H7 (cell line): ENCODE results near the gene CC2D2B. TPM values are rescaled to one million over a fixed set of nuclear protein-coding genes. Genes with fewer than 3 reads are reported as not detected.
A peak's percentile ranks its signal among the peaks of the same experiment; 100 is the strongest.
"Not testable (repeated sequence)": the region's sequence is repeated elsewhere in the genome, so short reads cannot be mapped to it uniquely, and the experiment has no call there.

ENCODE experiments used
- DNase-seq: peaks from one replicate; pipeline ENCODE4 v3.0.0; 2012
- H3K27me3 ChIP-seq: 2 replicates; pipeline ENCODE4 v1.6.0; 2011; ENCODE audit warnings: mild to moderate bottlenecking, low read length; ENCODE audit not compliant: control insufficient read depth, insufficient read depth
- H3K36me3 ChIP-seq: replicated peaks from 2 replicates; pipeline ENCODE4 v1.5.1; 2011; ENCODE audit warnings: low read length; ENCODE audit not compliant: control insufficient read depth, insufficient read depth
- H3K4me3 ChIP-seq: 2 replicates; pipeline ENCODE4 v1.5.1; 2011; ENCODE audit warnings: low read depth, mild to moderate bottlenecking, control low read depth, low read length, moderate library complexity; ENCODE audit not compliant: insufficient read depth
- total RNA-seq: library from RNA; depleted of rRNA; stranded (reverse); fragments of >200 nt; shearing (Covaris generic); gene quantifications from 2 replicates; pipeline ENCODE4 v1.2.3, GENCODE V29; 2014; rRNA removed

CC2D2B gene, protein sequence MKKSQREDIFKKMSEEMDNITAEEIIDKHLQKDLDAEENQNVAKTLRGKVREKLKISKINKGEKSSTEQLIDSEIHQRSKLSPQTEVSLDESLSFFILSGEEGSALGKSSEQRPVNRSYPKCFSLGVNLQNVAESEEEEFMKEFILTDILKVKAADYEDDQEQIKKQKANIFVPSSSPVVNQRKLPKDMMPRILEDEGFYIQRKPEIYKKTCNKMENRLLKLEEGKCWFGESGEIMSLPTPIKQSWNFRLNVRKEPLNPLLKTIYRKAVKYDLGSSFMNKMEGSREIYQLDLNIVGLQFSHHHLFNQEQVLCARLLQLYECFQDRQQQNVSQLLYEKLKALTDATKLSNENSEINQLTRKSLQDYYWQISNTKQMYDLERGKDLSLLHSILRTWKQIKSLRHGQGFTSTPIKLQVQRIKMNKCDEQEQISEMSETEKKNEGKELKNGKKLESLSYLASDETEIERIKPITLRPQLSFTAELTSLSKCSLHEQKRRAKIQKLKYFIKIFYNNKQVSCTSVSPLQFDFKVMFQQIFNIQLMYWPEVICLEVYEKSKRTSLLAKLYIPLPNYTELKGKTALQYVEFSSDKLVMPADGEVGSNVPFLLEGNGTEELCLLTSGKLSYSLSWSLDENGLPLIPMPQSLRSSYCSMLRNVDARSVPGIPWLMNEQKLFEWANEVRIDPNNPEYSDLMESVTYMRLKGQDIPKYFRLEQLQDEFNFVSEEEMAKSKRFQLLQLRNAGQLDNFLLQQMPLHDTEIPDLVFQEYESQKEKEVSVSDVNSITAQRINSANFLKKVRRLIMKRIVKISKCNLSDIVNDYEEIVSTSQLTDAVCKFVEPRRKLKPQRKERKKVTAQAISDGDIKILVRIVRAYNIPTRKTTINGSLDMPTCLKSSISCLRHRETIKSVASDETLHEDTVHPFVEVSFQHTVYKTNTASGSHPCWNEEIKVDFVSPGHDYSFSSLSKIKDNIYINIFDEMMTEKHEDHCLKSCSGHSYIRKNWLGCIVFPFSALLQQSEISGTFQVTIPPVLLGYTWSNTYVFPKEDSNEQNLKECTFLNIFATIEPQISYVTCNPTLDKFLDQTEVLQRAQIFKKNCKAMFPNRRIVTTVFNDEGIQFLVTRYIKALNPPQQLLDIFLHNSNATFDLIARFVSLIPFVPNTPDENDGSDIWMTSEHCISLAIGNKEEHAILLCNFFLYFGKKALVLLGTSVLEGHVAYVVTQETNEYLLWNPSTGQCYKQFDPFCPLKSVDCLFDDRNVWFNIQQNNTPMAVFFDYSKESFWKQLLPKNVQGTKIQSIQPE (N-terminal part only)
- 0.07 and 0.35 TPM in 2 replicates for total RNA-seq

GRCh38 chr10:95907456-95908253 is at the start of gene CC2D2B:
Gene CC2D2B, plus strand, starts transcription at chr10:95907975. Its CDS starts 3,349 bp downstream, at chr10:95911324.
- no peaks in the 10 kb centered on the region for H3K27me3 ChIP-seq
- H3K4me3 ChIP-seq, result peak within 1 kb of the TSS; percentile 75
- DNase-seq, result peak; percentile 95
- H3K36me3 ChIP-seq, result peaks cover under 1% of the 10 kb centered on the region

- no peak for DNase-seq
- H3K27me3 ChIP-seq, result no peaks in the 10 kb centered on the region
Observed at GRCh38 chr10:95860166-95860940, 47.4 kb upstream of the CC2D2B start.

GRCh38 chr10:95861386-95861785 is 46.4 kb upstream of the CC2D2B start:
- Histone ChIP-seq H3K27me3 (no peaks in the 10 kb centered on the region), H3K4me3 (no peak overlapping the region), H3K36me3 (no peaks in the 10 kb centered on the region; the same call in 1 of the 2 replicates)
- no peak for DNase-seq

More at GRCh38 chr10:95860166-95860940, 47.4 kb upstream of the CC2D2B start:
- no peaks in the 10 kb centered on the region; the same call in 1 of the 2 replicates for H3K36me3 ChIP-seq
- H3K4me3 ChIP-seq, result no peak overlapping the region

DNA sequence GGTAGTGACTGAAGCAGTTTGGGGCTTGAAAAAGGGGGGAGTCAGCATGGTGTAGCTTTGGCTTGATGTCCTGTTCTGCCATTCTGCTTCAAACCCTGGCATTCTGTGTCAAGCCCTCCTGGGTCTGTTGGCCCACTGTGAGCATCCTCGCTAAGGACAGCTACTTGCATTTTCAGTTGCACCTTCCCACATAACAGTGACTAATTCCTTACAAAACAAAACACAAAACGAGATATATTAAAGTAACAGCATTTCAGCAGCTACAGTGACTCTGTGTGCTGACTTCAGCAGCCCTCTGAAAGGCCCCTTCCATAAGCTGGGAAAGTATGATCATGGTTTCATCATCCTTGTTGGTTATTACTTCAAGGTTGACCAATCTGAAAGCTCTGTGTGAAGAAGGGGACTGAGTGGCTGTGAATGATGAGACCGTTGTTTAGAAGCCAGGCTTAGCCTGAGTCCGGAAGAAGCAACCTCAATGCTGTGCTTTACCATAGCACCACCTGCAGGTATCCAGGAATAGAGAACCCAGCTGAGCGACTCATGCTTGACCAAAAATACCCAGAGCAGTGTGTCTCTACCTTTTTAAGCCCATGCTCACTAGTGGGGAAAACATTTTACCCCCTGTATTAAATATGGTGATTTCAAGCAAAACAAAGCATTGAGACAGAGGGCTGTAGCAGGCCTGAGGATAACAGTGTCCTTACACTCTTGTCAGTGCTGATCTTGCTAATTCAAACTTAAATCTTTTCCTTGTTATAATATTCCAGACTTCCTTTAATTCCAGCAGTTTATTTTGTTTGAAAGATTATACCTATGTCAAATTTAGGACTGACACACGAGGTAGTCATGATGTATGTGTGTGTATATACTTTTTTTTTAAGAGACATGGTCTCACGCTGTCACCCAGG is 42.6 kb upstream of the CC2D2B start:
- no peaks in the 10 kb centered on the region for H3K27me3 ChIP-seq
- peak; percentile 66 for DNase-seq
- H3K36me3 ChIP-seq, result no peaks in the 10 kb centered on the region; the same call in 1 of the 2 replicates
- no peak overlapping the region for H3K4me3 ChIP-seq

DNA sequence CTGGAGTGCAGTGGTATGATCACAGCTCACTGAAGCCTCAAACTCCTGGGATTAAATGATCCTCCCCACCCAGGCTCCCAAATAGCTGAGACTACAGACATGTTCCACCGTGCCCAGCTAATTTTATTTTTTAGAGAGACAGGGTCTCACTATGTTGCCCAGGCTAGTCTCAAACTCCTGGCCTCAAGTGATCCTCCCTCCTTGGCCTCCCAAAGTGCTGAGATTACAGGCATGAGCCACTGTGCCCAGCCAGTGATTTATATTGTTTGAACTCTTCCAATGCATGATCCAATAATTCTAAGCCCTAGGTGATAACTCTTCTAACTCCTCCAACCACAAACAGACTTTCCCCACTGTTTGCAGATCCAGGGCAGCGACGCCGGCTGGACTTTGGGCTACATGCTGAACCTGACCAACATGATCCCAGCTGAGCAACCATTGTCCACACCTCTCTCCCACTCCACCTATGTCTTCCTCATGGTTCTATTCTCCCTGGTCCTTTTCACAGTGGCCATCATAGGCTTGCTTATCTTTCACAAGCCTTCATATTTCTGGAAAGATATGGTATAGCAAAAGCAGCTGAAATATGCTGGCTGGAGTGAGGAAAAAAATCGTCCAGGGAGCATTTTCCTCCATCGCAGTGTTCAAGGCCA is 41.8 kb upstream of the CC2D2B start:
- Histone ChIP-seq H3K4me3 (no peak overlapping the region), H3K27me3 (no peaks in the 10 kb centered on the region), H3K36me3 (no peaks in the 10 kb centered on the region; the same call in 1 of the 2 replicates)
- no peak for DNase-seq

DNA sequence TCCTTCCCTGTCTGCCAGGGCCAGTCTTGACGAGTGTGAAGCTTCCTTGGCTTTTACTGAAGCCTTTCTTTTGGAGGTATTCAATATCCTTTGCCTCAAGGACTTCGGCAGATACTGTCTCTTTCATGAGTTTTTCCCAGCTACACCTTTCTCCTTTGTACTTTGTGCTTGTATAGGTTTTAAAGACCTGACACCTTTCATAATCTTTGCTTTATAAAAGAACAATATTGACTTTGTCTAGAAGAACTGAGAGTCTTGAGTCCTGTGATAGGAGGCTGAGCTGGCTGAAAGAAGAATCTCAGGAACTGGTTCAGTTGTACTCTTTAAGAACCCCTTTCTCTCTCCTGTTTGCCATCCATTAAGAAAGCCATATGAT is 41.3 kb upstream of the CC2D2B start:
- H3K36me3 ChIP-seq, result no peaks in the 10 kb centered on the region; the same call in 1 of the 2 replicates
- H3K27me3 ChIP-seq, result no peaks in the 10 kb centered on the region
- no peak for DNase-seq
- H3K4me3 ChIP-seq, result no peak overlapping the region

GRCh38 chr10:95867866-95868265 is 39.9 kb upstream of the CC2D2B start:
- Histone ChIP-seq H3K27me3 (no peaks in the 10 kb centered on the region), H3K36me3 (no peaks in the 10 kb centered on the region; the same call in 1 of the 2 replicates), H3K4me3 (no peak overlapping the region)

DNA sequence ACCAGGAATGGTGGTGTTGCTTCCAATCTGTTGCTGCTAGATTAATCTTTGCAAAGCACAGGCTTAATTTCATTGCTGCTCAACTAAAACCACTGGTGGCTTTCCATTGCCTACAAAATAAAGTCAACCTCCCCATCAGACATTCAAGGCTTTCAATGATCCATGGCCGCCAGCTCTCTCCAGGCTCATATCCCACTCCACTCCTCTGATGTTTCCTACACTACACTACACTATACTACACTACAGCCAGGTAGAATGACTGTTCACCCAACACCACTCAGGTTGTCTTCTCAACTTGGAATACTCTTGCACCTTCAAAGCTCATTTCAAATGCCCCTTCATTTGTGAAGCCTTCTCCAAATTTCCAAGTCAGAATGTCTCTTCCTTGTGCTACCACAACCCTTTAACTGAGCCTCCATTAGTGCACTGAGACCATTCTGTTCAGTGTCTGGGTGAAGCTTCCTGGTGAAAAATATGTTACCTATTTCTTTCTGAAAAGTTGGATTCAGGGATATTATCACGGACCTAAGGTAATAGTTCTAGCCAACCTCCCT is 35.5 kb upstream of the CC2D2B start:
- no peaks in the 10 kb centered on the region; the same call in none of the 2 replicates for H3K36me3 ChIP-seq
- no peaks in the 10 kb centered on the region for H3K27me3 ChIP-seq
- DNase-seq, result no peak
- no peak overlapping the region for H3K4me3 ChIP-seq

More at GRCh38 chr10:95867866-95868265, 39.9 kb upstream of the CC2D2B start:
- no peak for DNase-seq

DNA sequence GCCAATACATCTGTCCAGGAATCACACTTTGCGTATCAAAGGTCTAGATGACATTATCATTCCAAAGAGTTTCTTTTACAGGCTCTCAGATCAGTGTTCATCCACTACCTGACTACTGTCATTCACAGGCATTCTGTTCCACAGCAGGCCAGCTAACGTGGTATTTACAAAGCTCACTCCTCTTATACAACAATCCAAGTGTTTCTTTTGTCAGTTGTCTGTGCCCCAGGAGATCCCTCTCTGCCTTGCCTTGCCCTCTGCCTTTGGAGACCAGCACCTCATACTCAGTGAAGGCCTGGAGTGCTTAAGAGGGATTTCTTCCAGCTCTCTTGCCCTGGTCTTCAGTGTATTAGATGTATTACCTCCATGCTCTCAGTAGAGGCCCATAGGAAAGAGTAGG is 34.6 kb upstream of the CC2D2B start:
- H3K27me3 ChIP-seq, result no peaks in the 10 kb centered on the region
- H3K4me3 ChIP-seq, result no peak overlapping the region
- H3K36me3 ChIP-seq, result no peaks in the 10 kb centered on the region; the same call in none of the 2 replicates
- DNase-seq, result no peak

- H3K4me3 ChIP-seq, result no peak overlapping the region
- no peaks in the 10 kb centered on the region; the same call in none of the 2 replicates for H3K36me3 ChIP-seq
- no peaks in the 10 kb centered on the region for H3K27me3 ChIP-seq
- no peak for DNase-seq
Observed at GRCh38 chr10:95873651-95874050, 34.1 kb upstream of the CC2D2B start.

- DNase-seq, H3K4me3 ChIP-seq, H3K36me3 ChIP-seq, H3K27me3 ChIP-seq: not testable (repeated sequence)
Observed at GRCh38 chr10:95874783-95875182, 33.0 kb upstream of the CC2D2B start.
